HEK293 (cell line): ENCODE results near the gene CDH18.

Experiments used
- CTCF ChIA-PET: fragments of 350-600 bp; formaldehyde crosslinking; extraction: SDS; loops from one replicate; lab custom pipeline; 2021; ENCODE audit warnings: antibody characterized with exemption; lab: Yijun Ruan, JAX
- POLR2A ChIA-PET: fragments of 300-600 bp; formaldehyde crosslinking; extraction: SDS; loops from one replicate; lab custom pipeline; 2020; ENCODE audit warnings: antibody characterized with exemption, inconsistent platforms; lab: Yijun Ruan, JAX
- H3K27ac ChIP-seq: fragments of 200-500 bp; sonication (Bioruptor generic); 2 replicates; pipeline ENCODE4 v1.5.1; 2014; ENCODE audit warnings: low read depth, low read length, control low read depth, inconsistent platforms; ENCODE audit errors: extremely low read depth
- H3K36me3 ChIP-seq, 2 experiments: fragments of 200-500 bp in 1 of 2; sonication (Bioruptor generic) in 1 of 2; 1 replicate in 1 of 2; 2 replicates in 1 of 2; pipeline ENCODE4 v1.5.1; 2014 to 2017; ENCODE audit warnings: inconsistent platforms in 2 of 2, low read length in 2 of 2; ENCODE audit not compliant: control insufficient read depth in 2 of 2, insufficient read depth in 1 of 2
- H3K4me1 ChIP-seq: fragments of 200-500 bp; sonication (Bioruptor generic); 2 replicates; pipeline ENCODE4 v1.5.1; 2014; ENCODE audit warnings: mild to moderate bottlenecking, low read length, inconsistent platforms; ENCODE audit not compliant: control insufficient read depth, insufficient read depth
- H3K4me3 ChIP-seq: 2 replicates; pipeline ENCODE4 v1.5.1; 2011; ENCODE audit warnings: low read depth, mild to moderate bottlenecking, control low read depth, low read length, moderate library complexity
- H3K9me3 ChIP-seq: fragments of 200-500 bp; sonication (Bioruptor generic); 2 replicates; pipeline ENCODE4 v1.5.1; 2014; ENCODE audit warnings: low read depth, low read length, inconsistent platforms; ENCODE audit not compliant: control insufficient read depth, insufficient read depth
- AEBP2 ChIP-seq: fragments of 450-650 bp; formaldehyde crosslinking; IDR thresholded peaks from 2 replicates; pipeline ENCODE4 v1.5.1; 2016; ENCODE audit warnings: missing biosample characterization, missing genetic modification characterization, borderline replicate concordance
- ELK4 ChIP-seq: IDR thresholded peaks from 2 replicates; pipeline ENCODE4 v1.6.1; 2011; ENCODE audit warnings: mild to moderate bottlenecking, low read depth, low read length, borderline replicate concordance
- GLI2 ChIP-seq: fragments of 450-650 bp; formaldehyde crosslinking; IDR thresholded peaks from 2 replicates; pipeline ENCODE4; 2017; ENCODE audit warnings: missing biosample characterization, missing genetic modification characterization, low read depth, borderline replicate concordance
- GLI4 ChIP-seq: fragments of 450-650 bp; formaldehyde crosslinking; IDR thresholded peaks from 2 replicates; pipeline ENCODE4 v1.5.1; 2016; ENCODE audit warnings: missing biosample characterization, missing genetic modification characterization
- HIC1 ChIP-seq: fragments of 450-650 bp; formaldehyde crosslinking; IDR thresholded peaks from 2 replicates; pipeline ENCODE4 v1.5.1; 2016; ENCODE audit warnings: missing biosample characterization, missing genetic modification characterization
- MEIS1 ChIP-seq: sonication (generic); formaldehyde crosslinking; IDR thresholded peaks from 2 replicates; pipeline ENCODE4 v1.8.1; 2022; ENCODE audit warnings: missing genetic modification reagents, mild to moderate bottlenecking, borderline replicate concordance
- PBX3 ChIP-seq: sonication (generic); formaldehyde crosslinking; IDR thresholded peaks from 2 replicates; pipeline ENCODE4 v1.8.1; 2022; ENCODE audit warnings: mild to moderate bottlenecking, moderate library complexity, missing genetic modification reagents
- PRDM6 ChIP-seq: fragments of 450-650 bp; formaldehyde crosslinking; IDR thresholded peaks from 2 replicates; pipeline ENCODE4 v1.5.1; 2017; ENCODE audit warnings: missing biosample characterization, missing genetic modification characterization
- ZBTB21 ChIP-seq: fragments of 450-650 bp; formaldehyde crosslinking; IDR thresholded peaks from 2 replicates; pipeline ENCODE4 v1.5.1; 2017; ENCODE audit warnings: missing biosample characterization, missing genetic modification characterization
- ZBTB26 ChIP-seq: fragments of 450-650 bp; formaldehyde crosslinking; optimal IDR thresholded peaks from 2 replicates; pipeline ENCODE3; 2016; ENCODE audit warnings: missing biosample characterization, mild to moderate bottlenecking, missing genetic modification characterization
- ZFP3 ChIP-seq: fragments of 450-650 bp; formaldehyde crosslinking; IDR thresholded peaks from 2 replicates; pipeline ENCODE4 v1.5.1; 2016; ENCODE audit warnings: low read depth, missing biosample characterization, missing genetic modification characterization
- ZNF155 ChIP-seq: fragments of 450-650 bp; formaldehyde crosslinking; IDR thresholded peaks from 2 replicates; pipeline ENCODE4 v1.5.1; 2016; ENCODE audit warnings: missing biosample characterization, missing genetic modification characterization
- ZNF2 ChIP-seq: fragments of 450-650 bp; formaldehyde crosslinking; IDR thresholded peaks from 2 replicates; pipeline ENCODE4 v1.5.1; 2016; ENCODE audit warnings: missing biosample characterization, missing genetic modification characterization
- ZNF341 ChIP-seq: fragments of 450-650 bp; formaldehyde crosslinking; IDR thresholded peaks from 2 replicates; pipeline ENCODE4; 2016; ENCODE audit warnings: low read depth, missing biosample characterization, missing genetic modification characterization
- ZNF350 ChIP-seq: fragments of 450-650 bp; formaldehyde crosslinking; IDR thresholded peaks from 2 replicates; pipeline ENCODE4 v1.5.0; 2017; ENCODE audit warnings: missing biosample characterization, mild to moderate bottlenecking, missing genetic modification characterization
- ZNF354C ChIP-seq: fragments of 450-650 bp; formaldehyde crosslinking; IDR thresholded peaks from 2 replicates; pipeline ENCODE4 v1.5.1; 2016; ENCODE audit warnings: missing biosample characterization, missing genetic modification characterization, low read depth, borderline replicate concordance
- ZNF426 ChIP-seq: fragments of 450-650 bp; formaldehyde crosslinking; IDR thresholded peaks from 2 replicates; pipeline ENCODE4 v1.5.1; 2017; ENCODE audit warnings: missing biosample characterization, missing genetic modification characterization, mild to moderate bottlenecking, inconsistent platforms, moderate library complexity
- ZNF529 ChIP-seq: fragments of 450-650 bp; formaldehyde crosslinking; IDR thresholded peaks from 2 replicates; pipeline ENCODE4 v1.5.1; 2017; ENCODE audit warnings: missing genetic modification characterization, missing biosample characterization; ENCODE audit not compliant: insufficient replicate concordance
- ZNF558 ChIP-seq: fragments of 450-650 bp; formaldehyde crosslinking; IDR thresholded peaks from 2 replicates; pipeline ENCODE4 v1.5.1; 2016; ENCODE audit warnings: missing biosample characterization, missing genetic modification characterization
- ZNF658 ChIP-seq: fragments of 450-650 bp; formaldehyde crosslinking; IDR thresholded peaks from 2 replicates; pipeline ENCODE4; 2016; ENCODE audit warnings: missing biosample characterization, missing genetic modification characterization
- ZNF660 ChIP-seq: fragments of 450-650 bp; IDR thresholded peaks from 2 replicates; pipeline ENCODE4 v1.5.1; 2018; ENCODE audit warnings: missing biosample characterization, mild to moderate bottlenecking, missing genetic modification characterization
- ZNF704 ChIP-seq: fragments of 450-650 bp; formaldehyde crosslinking; IDR thresholded peaks from 2 replicates; pipeline ENCODE4 v1.5.1; 2016; ENCODE audit warnings: missing biosample characterization, missing genetic modification characterization
- ZNF777 ChIP-seq: fragments of 450-650 bp; formaldehyde crosslinking; IDR thresholded peaks from 2 replicates; pipeline ENCODE4 v1.5.1; 2017; ENCODE audit warnings: missing biosample characterization, missing genetic modification characterization, borderline replicate concordance
- ZSCAN4 ChIP-seq: fragments of 450-650 bp; formaldehyde crosslinking; IDR thresholded peaks from 2 replicates; pipeline ENCODE4 v1.5.1; 2017; ENCODE audit warnings: missing biosample characterization, missing genetic modification characterization

Gene CDH18

GRCh38 chr5:19626211-19626610, 361.8 kb downstream of the CDH18 start (continued):
- TF ChIP-seq ZNF350 (no peak), ZNF155 (tag by site-specific recombination) (no peak), AEBP2 (tag by site-specific recombination) (no peak), GLI4 (no peak), ZNF2 (tag by site-specific recombination) (no peak), ZSCAN4 (tag by site-specific recombination) (no peak)

GRCh38 chr5:19625562-19625961, 362.4 kb downstream of the CDH18 start:
- CTCF ChIA-PET, result interaction anchor here (0.6 kb wide), 1 partner anchor 12 kb away, joined by 4 read pairs; no protein-coding TSS in a partner anchor
- no peak for TF ChIP-seq ELK4
- no peak for TF ChIP-seq ZNF660 (tag by site-specific recombination)
- TF ChIP-seq PBX3, result no peak
- TF ChIP-seq PRDM6 (tag by site-specific recombination), result no peak
- no peak for TF ChIP-seq ZNF658 (tag by site-specific recombination)
- TF ChIP-seq ZNF354C, result no peak
- TF ChIP-seq ZBTB26 (tag by site-specific recombination), result no peak
- no peak for TF ChIP-seq ZNF426
- TF ChIP-seq ZNF529 (tag by site-specific recombination), result no peak
- TF ChIP-seq ZNF341 (tag by site-specific recombination), result no peak
- no peak for TF ChIP-seq ZFP3 (tag by site-specific recombination)
- TF ChIP-seq MEIS1 (CRISPR knock-in tag), result no peak
- TF ChIP-seq ZNF558 (tag by site-specific recombination), result no peak
- no peak for TF ChIP-seq GLI2 (tag by site-specific recombination)
- no peak for TF ChIP-seq ZNF704 (tag by site-specific recombination)
- TF ChIP-seq ZBTB21 (tag by site-specific recombination), result no peak
- TF ChIP-seq HIC1 (tag by site-specific recombination), result no peak
- no peak for TF ChIP-seq ZNF777 (tag by site-specific recombination)
- TF ChIP-seq, all 188 proteins: peak for 0
- H3K36me3 ChIP-seq, result no peaks in the 10 kb centered on the region
- H3K4me3 ChIP-seq, result no peak overlapping the region
- POLR2A ChIA-PET, result no interaction called here
- no peaks in the 10 kb centered on the region for H3K9me3 ChIP-seq
- H3K27ac ChIP-seq, result no peak overlapping the region
- H3K4me1 ChIP-seq, result no peaks in the 10 kb centered on the region
